Cerebellar nuclear complex (tissue), 1 donor: ENCODE measurements around the gene SPATS1.
"Not testable (repeated sequence)": the region's sequence is repeated elsewhere in the genome, so short reads cannot be mapped to it uniquely, and the experiment has no call there.

ENCODE experiments used
- DNase-seq, 2 experiments: peaks; one replicate each; lab custom pipeline; 2025; lab: John Stamatoyannopoulos, UW

SPATS1 gene

GRCh38 chr6:44311304-44311703 is 31.1 kb upstream of the SPATS1 start:
- no peak for DNase-seq

DNA sequence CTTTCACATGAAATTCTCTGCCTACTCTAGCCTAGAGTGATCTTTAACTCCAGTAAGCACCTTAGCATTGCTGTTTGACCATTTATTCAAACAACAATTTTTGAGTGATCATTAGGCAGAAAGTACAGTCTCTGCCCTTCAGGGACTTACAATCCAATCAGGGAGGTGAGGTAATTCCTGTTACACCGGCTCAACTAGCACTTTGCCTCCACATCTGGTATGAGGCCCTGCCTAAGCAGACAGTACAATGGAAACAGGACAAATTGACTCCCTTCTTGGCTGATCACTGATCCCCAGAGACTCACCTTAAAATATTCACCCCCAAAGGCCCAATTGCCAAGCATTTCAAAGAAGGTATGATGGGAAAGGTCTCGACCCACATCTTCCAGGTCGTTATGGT is 30.7 kb upstream of the SPATS1 start:
- DNase-seq, result no peak

- DNase-seq, result peak in 1 of 2 experiments; percentile 71
Measured at GRCh38 chr6:44312901-44313788, 29.3 kb upstream of the SPATS1 start, which contains the start of gene AARS2. TSS of gene AARS2 (minus strand) at chr6:44313347. CDS start at chr6:44313323, 24 bp downstream.

- DNase-seq, result not testable (repeated sequence)
Measured at GRCh38 chr6:44314657-44315056, 27.8 kb upstream of the SPATS1 start.

- no peak for DNase-seq
Measured at GRCh38 chr6:44315516-44315915, 26.9 kb upstream of the SPATS1 start.

GRCh38 chr6:44315951-44316350 is 26.5 kb upstream of the SPATS1 start:
- DNase-seq, result no peak

GRCh38 chr6:44316481-44316880 is 26.0 kb upstream of the SPATS1 start:
- DNase-seq, result no peak

- not testable (repeated sequence) for DNase-seq
Measured at GRCh38 chr6:44317136-44317631, 25.3 kb upstream of the SPATS1 start.

DNA sequence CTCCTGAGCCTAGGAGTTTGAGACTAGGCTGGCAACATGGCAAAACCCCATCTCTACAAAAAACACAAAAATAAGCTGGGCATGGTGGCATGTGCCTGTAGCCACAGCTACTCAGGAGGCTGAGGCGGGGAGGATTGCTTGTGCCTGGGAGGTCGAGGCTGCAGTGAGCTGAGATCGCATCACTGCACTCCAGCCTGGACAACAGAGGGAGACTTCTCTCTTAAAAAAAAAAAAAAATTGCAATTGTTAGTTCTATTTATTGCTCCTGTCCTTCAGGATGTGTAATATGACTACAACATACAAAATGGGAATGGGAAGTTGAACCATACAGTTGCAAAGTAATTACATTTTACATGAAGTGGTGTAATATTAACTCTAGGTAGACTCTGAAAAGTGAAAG is 21.2 kb upstream of the SPATS1 start:
- DNase-seq, result no peak

GRCh38 chr6:44327096-44327495 is 15.4 kb upstream of the SPATS1 start:
- no peak for DNase-seq

DNA sequence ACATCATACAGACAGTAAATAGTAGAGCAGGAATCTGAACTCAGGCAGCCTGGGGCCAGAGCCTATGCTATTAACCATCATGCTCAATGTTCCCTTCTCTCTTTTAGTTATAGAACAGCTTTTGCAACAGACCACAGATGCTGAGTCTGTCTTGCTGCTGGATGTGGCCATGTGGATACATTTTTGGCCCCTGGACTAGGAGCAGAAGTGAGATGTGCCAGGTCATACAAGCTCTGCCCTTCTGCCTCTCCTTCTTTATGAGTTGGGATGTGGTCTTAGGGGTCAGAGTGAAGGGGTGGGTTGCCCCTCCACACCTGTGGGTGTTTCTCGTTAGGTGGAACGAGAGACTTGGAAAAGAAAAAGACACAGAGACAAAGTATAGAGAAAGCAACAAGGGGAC is 14.7 kb upstream of the SPATS1 start:
- DNase-seq, result no peak

DNA sequence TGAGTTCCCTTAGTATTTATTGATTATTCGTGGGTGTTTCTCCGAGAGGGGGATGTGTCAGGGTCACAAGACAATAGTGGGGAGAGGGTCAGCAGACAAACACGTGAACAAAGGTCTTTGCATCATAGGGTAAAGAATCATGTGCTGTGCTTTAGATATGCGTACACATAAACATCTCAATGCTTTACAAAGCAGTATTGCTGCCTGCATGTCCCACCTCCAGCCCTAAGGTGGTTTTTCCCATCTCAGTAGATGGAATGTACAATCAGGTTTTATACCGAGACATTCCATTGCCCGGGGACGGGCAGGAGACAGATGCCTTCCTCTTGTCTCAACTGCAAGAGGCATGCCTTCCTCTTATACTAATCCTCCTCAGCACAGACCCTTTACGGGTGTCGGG is 14.2 kb upstream of the SPATS1 start:
- DNase-seq, result not testable (repeated sequence)

DNA sequence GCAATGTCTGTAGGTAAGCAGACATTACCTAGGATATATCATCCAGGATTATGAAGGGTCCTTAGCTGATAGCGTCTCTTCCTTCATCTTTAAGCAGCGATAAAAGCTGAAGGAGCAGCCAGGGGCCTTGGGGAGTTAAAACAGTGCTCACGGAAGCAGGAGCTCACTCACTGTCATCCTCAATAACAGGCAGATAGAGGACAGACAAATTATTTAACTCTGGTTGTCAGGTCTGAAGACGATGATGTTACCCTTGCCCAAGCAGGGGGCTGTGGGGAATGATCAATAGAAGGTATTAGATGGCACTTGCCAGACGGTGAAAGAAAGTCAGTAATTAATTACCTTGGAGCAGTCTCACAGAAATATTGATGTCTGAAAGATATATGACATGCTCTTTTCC is 12.6 kb upstream of the SPATS1 start:
- no peak for DNase-seq

DNA sequence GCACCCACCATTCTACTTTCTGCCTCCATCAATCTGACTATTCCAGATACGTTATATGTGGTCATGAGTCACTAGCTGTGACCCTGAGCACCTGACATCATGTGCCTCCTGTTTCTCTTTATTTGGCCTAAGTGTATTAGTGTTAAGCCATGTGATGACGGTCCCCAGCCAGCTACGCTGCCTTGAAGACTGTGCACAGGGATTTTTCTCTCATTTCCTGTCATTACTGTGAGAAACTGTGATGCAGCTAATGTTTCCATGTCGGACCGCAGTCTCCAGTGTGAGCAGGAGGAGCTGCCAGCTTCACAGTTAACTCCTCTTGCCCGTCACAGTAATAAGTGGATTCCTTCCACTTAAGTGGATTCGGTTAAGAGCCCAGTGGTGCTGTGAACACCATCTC is 9.9 kb upstream of the SPATS1 start:
- no peak for DNase-seq

GRCh38 chr6:44333273-44333919 is 9.1 kb upstream of the SPATS1 start:
- DNase-seq, result no peak

DNA sequence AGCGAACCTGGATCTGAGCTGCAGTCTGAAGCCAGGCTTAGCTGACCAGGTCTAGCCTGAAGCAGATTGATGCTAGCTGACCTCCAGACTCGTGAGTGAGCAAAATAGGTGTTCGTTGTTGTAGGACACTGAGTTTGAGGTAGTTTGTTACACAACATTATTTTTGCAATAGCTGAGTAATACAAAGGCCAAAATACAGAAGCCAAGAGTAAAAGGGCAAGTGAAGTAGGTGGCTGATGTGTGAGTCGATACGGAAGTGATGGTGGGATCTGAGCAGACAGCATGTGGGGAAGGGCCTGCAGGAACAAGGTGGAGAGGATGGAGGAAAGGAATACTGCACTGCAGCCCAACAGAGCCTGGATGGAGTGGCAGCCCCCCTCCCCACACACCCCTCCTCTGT is 8.5 kb upstream of the SPATS1 start:
- no peak for DNase-seq

- no peak for DNase-seq
Measured at GRCh38 chr6:44335631-44336030, 6.8 kb upstream of the SPATS1 start.

DNA sequence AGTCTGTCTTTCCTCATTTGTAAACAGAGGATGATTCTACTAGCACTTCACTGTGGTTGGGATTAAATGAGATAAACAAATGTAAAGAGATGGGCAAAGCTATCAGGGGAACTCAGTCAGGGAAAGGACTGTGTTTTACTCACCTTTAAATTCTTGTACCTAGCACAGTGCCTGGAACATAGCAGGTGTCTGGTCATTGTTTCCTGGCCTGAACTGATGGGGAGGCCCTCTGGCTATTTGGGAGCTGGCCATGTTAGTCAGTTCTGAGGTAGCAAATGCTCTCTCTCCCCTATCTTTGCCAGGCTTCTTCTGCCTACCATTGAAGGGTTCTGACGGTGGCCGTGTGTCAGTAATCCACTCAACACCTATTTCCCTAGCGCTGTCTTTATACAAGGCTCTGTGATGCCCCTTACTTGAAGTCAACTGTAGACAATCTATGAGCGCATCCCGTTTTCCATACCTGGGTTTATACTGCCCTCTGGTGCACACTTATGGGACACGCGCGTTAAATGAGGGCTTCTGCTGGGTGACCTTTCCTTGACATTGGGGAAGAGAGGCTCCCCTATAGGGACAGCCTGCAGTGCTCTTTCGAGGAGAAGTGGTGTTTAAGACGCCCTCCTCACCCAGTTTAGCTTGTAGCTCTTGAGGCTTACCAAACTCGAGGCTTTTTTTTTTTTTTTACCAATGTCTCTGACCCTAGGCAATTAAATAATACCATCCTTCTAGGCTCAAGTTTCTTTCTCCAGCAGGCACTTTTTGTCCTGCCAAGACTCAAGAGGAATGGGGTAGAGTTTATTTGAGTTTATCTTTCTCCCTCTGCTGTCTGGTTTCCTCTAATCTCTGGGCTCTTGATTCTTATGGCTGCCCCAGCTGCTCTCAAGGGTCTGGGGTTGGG is 4.0 kb upstream of the SPATS1 start:
- peak in 1 of 2 experiments; percentile 53 for DNase-seq

GRCh38 chr6:44339301-44339700 is 3.1 kb upstream of the SPATS1 start:
- no peak for DNase-seq

- DNase-seq, result no peak
Measured at GRCh38 chr6:44339763-44340625, 2.5 kb upstream of the SPATS1 start.
